Esophagus squamous epithelium (tissue), 4 donors: ENCODE measurements around the gene CHEK2.

Experiments
- POLR2A ChIP-seq, 4 donors: fragments of 450-650 bp; IDR thresholded peaks; one replicate each; pipeline ENCODE4 v1.6.1; 2017; ENCODE audit warnings: antibody characterized with exemption in 4 of 4, mild to moderate bottlenecking in 4 of 4, moderate library complexity in 3 of 4
- TF ChIP-seq, protein P1 (sequence below), 6 experiments: fragments of 450-650 bp in 4 of 6; fragments of 200-600 bp in 2 of 6; sonication (generic) in 2 of 6; IDR thresholded peaks; one replicate each; pipeline ENCODE4 v1.5.1; 2016 to 2019; ENCODE audit warnings: antibody characterized with exemption in 6 of 6, mild to moderate bottlenecking in 4 of 6, moderate library complexity in 4 of 6

DNA sequence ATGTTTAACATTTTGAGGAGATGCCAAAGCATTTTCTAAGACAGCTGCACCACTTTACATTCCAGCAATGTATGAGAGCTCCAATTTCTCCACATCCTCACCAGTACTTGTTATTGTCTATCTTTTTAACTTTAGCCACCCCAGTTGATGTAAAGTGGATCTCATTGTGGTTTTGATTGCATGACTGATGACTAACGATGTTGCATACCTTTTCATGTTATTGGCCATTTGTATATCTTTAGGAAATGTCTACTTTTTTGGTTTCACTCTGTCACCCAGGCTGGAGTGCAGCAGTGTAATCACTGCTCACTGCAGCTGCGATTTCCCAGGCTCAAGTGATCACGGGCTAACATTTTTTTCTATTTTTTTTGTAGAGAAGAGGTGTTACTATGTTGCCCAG, 70.9 kb downstream of the CHEK2 start:
- TF ChIP-seq, protein P1, sequence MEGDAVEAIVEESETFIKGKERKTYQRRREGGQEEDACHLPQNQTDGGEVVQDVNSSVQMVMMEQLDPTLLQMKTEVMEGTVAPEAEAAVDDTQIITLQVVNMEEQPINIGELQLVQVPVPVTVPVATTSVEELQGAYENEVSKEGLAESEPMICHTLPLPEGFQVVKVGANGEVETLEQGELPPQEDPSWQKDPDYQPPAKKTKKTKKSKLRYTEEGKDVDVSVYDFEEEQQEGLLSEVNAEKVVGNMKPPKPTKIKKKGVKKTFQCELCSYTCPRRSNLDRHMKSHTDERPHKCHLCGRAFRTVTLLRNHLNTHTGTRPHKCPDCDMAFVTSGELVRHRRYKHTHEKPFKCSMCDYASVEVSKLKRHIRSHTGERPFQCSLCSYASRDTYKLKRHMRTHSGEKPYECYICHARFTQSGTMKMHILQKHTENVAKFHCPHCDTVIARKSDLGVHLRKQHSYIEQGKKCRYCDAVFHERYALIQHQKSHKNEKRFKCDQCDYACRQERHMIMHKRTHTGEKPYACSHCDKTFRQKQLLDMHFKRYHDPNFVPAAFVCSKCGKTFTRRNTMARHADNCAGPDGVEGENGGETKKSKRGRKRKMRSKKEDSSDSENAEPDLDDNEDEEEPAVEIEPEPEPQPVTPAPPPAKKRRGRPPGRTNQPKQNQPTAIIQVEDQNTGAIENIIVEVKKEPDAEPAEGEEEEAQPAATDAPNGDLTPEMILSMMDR (IDR thresholded peaks at IDR 0.05), result no peak
- TF ChIP-seq POLR2A (IDR thresholded peaks at IDR 0.05), result no peak
